ENCODE results near the gene KIAA0753.

DNA sequence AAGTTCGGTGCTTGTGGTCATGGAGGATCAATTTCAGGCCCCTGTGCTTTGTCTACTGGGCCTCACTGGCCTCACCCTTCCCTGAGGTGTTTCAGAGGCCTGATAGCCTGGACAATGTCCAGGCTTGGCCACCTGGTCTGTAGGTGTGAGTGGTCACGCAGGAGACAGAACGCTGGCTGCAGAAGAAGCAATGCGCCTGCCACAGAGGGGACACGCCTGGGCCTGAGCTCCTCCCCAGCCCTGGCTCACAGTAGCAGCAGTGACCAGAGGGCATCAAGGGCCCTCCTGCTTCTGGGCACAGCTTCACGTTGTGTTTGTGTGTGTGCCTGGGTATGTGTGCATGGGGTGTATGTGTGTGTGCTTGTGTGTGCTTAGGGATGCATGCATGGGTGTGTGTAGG is 82.2 kb downstream of the KIAA0753 start:
- TF ChIP-seq, protein P1, sequence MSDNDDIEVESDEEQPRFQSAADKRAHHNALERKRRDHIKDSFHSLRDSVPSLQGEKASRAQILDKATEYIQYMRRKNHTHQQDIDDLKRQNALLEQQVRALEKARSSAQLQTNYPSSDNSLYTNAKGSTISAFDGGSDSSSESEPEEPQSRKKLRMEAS (IDR thresholded peaks at IDR 0.05) = no peak
- no peak for TF ChIP-seq BHLHE40 (IDR thresholded peaks at IDR 0.05; ENCODE audit: low read length)
- no peak for TF ChIP-seq NFE2L1 (CRISPR knock-in tag; IDR thresholded peaks at IDR 0.05; ENCODE audit: borderline replicate concordance)
- TF ChIP-seq, protein P2, sequence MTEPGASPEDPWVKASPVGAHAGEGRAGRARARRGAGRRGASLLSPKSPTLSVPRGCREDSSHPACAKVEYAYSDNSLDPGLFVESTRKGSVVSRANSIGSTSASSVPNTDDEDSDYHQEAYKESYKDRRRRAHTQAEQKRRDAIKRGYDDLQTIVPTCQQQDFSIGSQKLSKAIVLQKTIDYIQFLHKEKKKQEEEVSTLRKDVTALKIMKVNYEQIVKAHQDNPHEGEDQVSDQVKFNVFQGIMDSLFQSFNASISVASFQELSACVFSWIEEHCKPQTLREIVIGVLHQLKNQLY (CRISPR knock-in tag; IDR thresholded peaks at IDR 0.05) = no peak
